ENCODE results near the gene HTRA3. TPM values are rescaled to one million over a fixed set of nuclear protein-coding genes. Genes with fewer than 3 reads are reported as not detected.

The HTRA3 gene
- total RNA-seq, 2 donors from 2014 or later: 3.2 to 4.6 TPM

- H3K27me3 Mint-ChIP-seq (ENCODE audit: insufficient read depth): peaks cover 5% of the 10 kb centered on the region
- H3K4me3 ChIP-seq (ENCODE audit: low read length): no peak overlapping the region
- H3K4me3 Mint-ChIP-seq: no peak overlapping the region
- H3K9ac ChIP-seq (ENCODE audit: extremely low read depth, low read length, poor library complexity, severe bottlenecking): no peak overlapping the region
- peaks cover 2% of the 10 kb centered on the region for H3K4me1 Mint-ChIP-seq
- no peaks in the 10 kb centered on the region for H3K27me3 ChIP-seq (ENCODE audit: control insufficient read depth, insufficient read depth, low read length, poor library complexity, severe bottlenecking)
- no peaks in the 10 kb centered on the region for H3K36me3 Mint-ChIP-seq (ENCODE audit: low read depth)
- no peaks in the 10 kb centered on the region for H3K36me3 ChIP-seq (ENCODE audit: control insufficient read depth, insufficient read depth, low read length)
- no peak overlapping the region for H3K27ac Mint-ChIP-seq
- no peaks in the 10 kb centered on the region for H3K9me3 ChIP-seq (ENCODE audit: control insufficient read depth, low read length)
- H3K4me1 ChIP-seq (ENCODE audit: control insufficient read depth, insufficient read depth, low read length): no peaks in the 10 kb centered on the region
- no peak overlapping the region for H3K27ac ChIP-seq (ENCODE audit: low read depth, low read length)
- peak; percentile 35 for DNase-seq
- H3K9me3 Mint-ChIP-seq: no peaks in the 10 kb centered on the region
- no peak for TF ChIP-seq CTCF (conservative IDR thresholded peaks at IDR 0.05)
- 86 to 93% methylated on average over 13 to 14 of the region's 14 CpGs for WGBS, 2 experiments (ENCODE audit: insufficient coverage in 1 of 2, insufficient read length in 1 of 2)
Measured at GRCh38 chr4:8344377-8344776, 74.8 kb downstream of the HTRA3 start.

- no peak overlapping the region for H3K4me3 Mint-ChIP-seq
- no peak overlapping the region for H3K4me3 ChIP-seq (ENCODE audit: low read length)
- TF ChIP-seq CTCF (conservative IDR thresholded peaks at IDR 0.05): no peak
- H3K27ac Mint-ChIP-seq: no peak overlapping the region
- H3K36me3 Mint-ChIP-seq (ENCODE audit: low read depth): no peaks in the 10 kb centered on the region
- H3K27me3 ChIP-seq (ENCODE audit: control insufficient read depth, insufficient read depth, low read length, poor library complexity, severe bottlenecking): no peaks in the 10 kb centered on the region
- H3K9me3 Mint-ChIP-seq: no peaks in the 10 kb centered on the region
- H3K9me3 ChIP-seq (ENCODE audit: control insufficient read depth, low read length): no peaks in the 10 kb centered on the region
- peaks cover 2% of the 10 kb centered on the region for H3K4me1 Mint-ChIP-seq
- H3K27me3 Mint-ChIP-seq (ENCODE audit: insufficient read depth): peaks cover 5% of the 10 kb centered on the region
- no peaks in the 10 kb centered on the region for H3K4me1 ChIP-seq (ENCODE audit: control insufficient read depth, insufficient read depth, low read length)
- 94 to 96% methylated on average over 28 to 34 of the region's 34 CpGs for WGBS, 2 experiments (ENCODE audit: insufficient coverage in 1 of 2, insufficient read length in 1 of 2)
- no peak overlapping the region for H3K9ac ChIP-seq (ENCODE audit: extremely low read depth, low read length, poor library complexity, severe bottlenecking)
- DNase-seq: peak; percentile 35
- no peak overlapping the region for H3K27ac ChIP-seq (ENCODE audit: low read depth, low read length)
- no peaks in the 10 kb centered on the region for H3K36me3 ChIP-seq (ENCODE audit: control insufficient read depth, insufficient read depth, low read length)
Measured at GRCh38 chr4:8345053-8345945, 75.7 kb downstream of the HTRA3 start.

- no peak overlapping the region for H3K27ac ChIP-seq (ENCODE audit: low read depth, low read length)
- Mint-ChIP-seq H3K27ac (no peak overlapping the region), H3K36me3 (ENCODE audit: low read depth) (no peaks in the 10 kb centered on the region), H3K27me3 (ENCODE audit: insufficient read depth) (peaks cover 5% of the 10 kb centered on the region), H3K4me3 (no peak overlapping the region), H3K9me3 (no peaks in the 10 kb centered on the region), H3K4me1 (peaks cover 2% of the 10 kb centered on the region)
- TF ChIP-seq CTCF (conservative IDR thresholded peaks at IDR 0.05): no peak
- H3K36me3 ChIP-seq (ENCODE audit: control insufficient read depth, insufficient read depth, low read length): no peaks in the 10 kb centered on the region
- 91 to 95% methylated on average over 19 to 39 of the region's 39 CpGs for WGBS, 2 experiments (ENCODE audit: insufficient coverage in 1 of 2, insufficient read length in 1 of 2)
- no peaks in the 10 kb centered on the region for H3K9me3 ChIP-seq (ENCODE audit: control insufficient read depth, low read length)
- peak; percentile 37 for DNase-seq
- no peaks in the 10 kb centered on the region for H3K4me1 ChIP-seq (ENCODE audit: control insufficient read depth, insufficient read depth, low read length)
- no peak overlapping the region for H3K4me3 ChIP-seq (ENCODE audit: low read length)
- no peak overlapping the region for H3K9ac ChIP-seq (ENCODE audit: extremely low read depth, low read length, poor library complexity, severe bottlenecking)
- H3K27me3 ChIP-seq (ENCODE audit: control insufficient read depth, insufficient read depth, low read length, poor library complexity, severe bottlenecking): no peaks in the 10 kb centered on the region
Measured at GRCh38 chr4:8345946-8346814, 76.6 kb downstream of the HTRA3 start.
